Measurements from ENCODE around the gene ANKRD17. TPM values are rescaled to one million over a fixed set of nuclear protein-coding genes. Genes with fewer than 3 reads are reported as not detected.
"Not testable (repeated sequence)": the region's sequence is repeated elsewhere in the genome, so short reads cannot be mapped to it uniquely, and the experiment has no call there.

Gene ANKRD17
- total RNA-seq, 1 experiment from 2014 or later: 32.2 TPM

- in situ Hi-C loops (cut with HindIII; ENCODE audit: low pct_unique_long_range_greater_than_20kb, low sequenced_read_pairs): no loop called here
- no peak for DNase-seq (ENCODE audit: low read depth, low spot score)
These were observed 6.6 kb downstream of the ANKRD17 start for GRCh38 chr4:73252001-73252400.

GRCh38 chr4:73251384-73251783, 7.2 kb downstream of the ANKRD17 start:
- no peak for DNase-seq (ENCODE audit: low read depth, low spot score)
- in situ Hi-C loops (cut with HindIII; ENCODE audit: low pct_unique_long_range_greater_than_20kb, low sequenced_read_pairs): no loop called here

- no peak for DNase-seq (ENCODE audit: low read depth, low spot score)
- in situ Hi-C loops (cut with HindIII; ENCODE audit: low pct_unique_long_range_greater_than_20kb, low sequenced_read_pairs): no loop called here
These were observed 8.0 kb downstream of the ANKRD17 start for GRCh38 chr4:73250642-73251041.

GRCh38 chr4:73248821-73249220, 9.8 kb downstream of the ANKRD17 start:
- no peak for DNase-seq (ENCODE audit: low read depth, low spot score)
- in situ Hi-C loops (cut with HindIII; ENCODE audit: low pct_unique_long_range_greater_than_20kb, low sequenced_read_pairs): no loop called here

DNA sequence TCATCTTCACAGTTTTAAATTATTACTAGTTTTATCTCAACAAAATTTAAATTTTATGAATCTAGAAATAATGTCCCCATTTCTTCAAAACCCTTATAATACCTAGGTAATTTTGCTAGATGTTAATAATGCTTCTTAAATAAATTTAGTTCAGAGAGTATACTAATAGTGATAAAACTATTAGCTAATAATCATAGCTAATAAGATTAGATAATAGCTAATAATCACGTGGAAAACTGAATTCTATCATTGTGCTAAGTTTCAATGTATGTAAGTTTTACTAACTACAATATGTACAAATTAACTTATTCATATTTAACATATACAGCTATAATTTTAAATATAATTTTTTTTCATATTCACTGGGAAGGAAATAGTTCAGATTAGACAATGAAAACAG, 10.2 kb downstream of the ANKRD17 start:
- in situ Hi-C loops (cut with HindIII; ENCODE audit: low pct_unique_long_range_greater_than_20kb, low sequenced_read_pairs): no loop called here
- no peak for DNase-seq (ENCODE audit: low read depth, low spot score)

GRCh38 chr4:73247100-73247499, 11.5 kb downstream of the ANKRD17 start:
- in situ Hi-C loops (cut with HindIII; ENCODE audit: low pct_unique_long_range_greater_than_20kb, low sequenced_read_pairs): no loop called here
- DNase-seq (ENCODE audit: low read depth, low spot score): no peak

DNA sequence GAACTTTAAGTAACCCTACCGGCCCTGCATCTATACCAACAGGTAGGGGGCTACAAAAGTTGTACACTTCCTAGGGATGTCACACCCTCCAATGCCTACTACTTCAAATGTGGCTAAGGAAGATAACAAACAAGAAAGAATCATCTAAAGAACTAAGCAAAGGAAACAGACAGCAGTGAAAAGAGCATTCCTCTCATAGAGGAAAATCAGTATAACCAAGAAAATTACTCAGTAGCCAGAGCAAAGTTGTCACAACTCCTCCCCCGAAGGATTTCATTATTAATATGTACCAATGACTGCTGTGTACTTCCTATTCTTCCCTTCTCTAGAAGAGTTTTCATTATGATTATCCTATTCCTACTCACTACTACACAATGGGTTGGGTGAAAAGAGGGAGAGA, 12.6 kb downstream of the ANKRD17 start:
- in situ Hi-C loops (cut with HindIII; ENCODE audit: low pct_unique_long_range_greater_than_20kb, low sequenced_read_pairs): no loop called here
- DNase-seq (ENCODE audit: low read depth, low spot score): no peak

- in situ Hi-C loops (cut with HindIII; ENCODE audit: low pct_unique_long_range_greater_than_20kb, low sequenced_read_pairs): no loop called here
- DNase-seq (ENCODE audit: low read depth, low spot score): no peak
These were observed 13.5 kb downstream of the ANKRD17 start for GRCh38 chr4:73244945-73245601.

- in situ Hi-C loops (cut with HindIII; ENCODE audit: low pct_unique_long_range_greater_than_20kb, low sequenced_read_pairs): no loop called here
- DNase-seq (ENCODE audit: low read depth, low spot score): no peak
These were observed 21.6 kb downstream of the ANKRD17 start for GRCh38 chr4:73237044-73237443.

GRCh38 chr4:73236151-73236550, 22.4 kb downstream of the ANKRD17 start:
- no peak for DNase-seq (ENCODE audit: low read depth, low spot score)
- in situ Hi-C loops (cut with HindIII; ENCODE audit: low pct_unique_long_range_greater_than_20kb, low sequenced_read_pairs): no loop called here

DNA sequence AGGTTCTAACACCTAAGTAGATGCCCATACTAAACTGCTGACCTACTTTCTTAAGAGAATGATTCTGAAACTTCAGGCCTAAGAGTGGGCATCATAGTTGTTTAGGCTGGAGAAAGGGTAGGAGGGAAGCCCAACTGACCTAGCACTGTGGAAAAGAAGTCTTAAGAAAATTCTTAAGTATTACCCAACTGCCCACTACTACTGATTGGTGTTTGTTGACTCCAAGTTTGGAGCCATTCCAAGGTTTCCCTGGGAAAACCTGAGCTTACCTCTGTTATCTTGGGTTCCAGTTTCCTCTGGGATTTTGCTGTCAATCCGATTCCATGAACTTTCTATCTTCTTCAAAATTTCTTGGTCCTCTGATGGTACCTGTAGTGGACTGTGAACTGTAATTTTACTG, 23.9 kb downstream of the ANKRD17 start:
- in situ Hi-C loops (cut with HindIII; ENCODE audit: low pct_unique_long_range_greater_than_20kb, low sequenced_read_pairs): no loop called here
- DNase-seq (ENCODE audit: low read depth, low spot score): no peak

DNA sequence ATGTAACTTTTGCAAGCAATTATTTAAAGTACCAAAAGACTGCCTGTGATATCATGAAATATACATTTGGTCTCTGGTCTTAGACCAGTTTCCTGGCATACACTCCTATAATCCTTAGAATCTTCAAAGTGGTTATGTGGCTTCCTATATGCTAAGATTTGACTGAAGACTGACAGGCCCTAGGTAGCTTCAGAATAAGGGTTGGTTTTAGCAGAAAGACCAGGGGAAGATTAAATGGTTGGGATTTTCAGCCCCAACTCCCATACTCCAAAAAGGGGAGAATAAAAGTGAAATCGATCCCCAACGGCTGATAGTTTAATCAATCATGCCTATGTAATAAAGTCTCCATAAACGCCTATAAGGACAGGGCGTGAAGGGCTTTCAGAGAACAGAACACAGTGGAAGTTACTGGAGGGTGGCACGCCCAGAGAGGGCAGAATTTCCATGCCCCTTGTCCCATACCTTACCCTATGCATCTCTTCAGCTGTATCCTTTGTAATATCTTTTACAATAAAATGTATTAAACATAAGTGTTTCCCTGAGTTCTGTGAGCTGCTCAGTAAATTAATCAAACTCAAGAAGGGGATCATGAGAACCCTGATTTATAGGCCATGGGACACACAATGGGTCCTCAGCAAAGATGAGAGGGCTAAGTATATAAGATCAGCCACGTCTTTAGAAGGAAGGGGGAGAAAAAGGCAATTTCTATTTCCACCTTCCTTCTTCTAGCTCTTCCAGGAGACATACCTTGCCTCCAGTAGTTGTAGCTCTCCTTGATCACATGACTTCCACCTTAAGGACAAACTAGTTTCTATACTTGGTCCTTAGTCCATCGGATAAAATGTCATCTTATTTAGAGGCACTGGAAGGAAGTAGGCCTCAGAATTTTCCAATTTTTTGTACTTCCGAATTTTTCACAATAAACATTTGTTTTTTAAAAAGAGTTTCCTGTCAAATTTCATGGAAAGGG, 26.8 kb downstream of the ANKRD17 start:
- DNase-seq (ENCODE audit: low read depth, low spot score): no peak
- in situ Hi-C loops (cut with HindIII; ENCODE audit: low pct_unique_long_range_greater_than_20kb, low sequenced_read_pairs): no loop called here

DNA sequence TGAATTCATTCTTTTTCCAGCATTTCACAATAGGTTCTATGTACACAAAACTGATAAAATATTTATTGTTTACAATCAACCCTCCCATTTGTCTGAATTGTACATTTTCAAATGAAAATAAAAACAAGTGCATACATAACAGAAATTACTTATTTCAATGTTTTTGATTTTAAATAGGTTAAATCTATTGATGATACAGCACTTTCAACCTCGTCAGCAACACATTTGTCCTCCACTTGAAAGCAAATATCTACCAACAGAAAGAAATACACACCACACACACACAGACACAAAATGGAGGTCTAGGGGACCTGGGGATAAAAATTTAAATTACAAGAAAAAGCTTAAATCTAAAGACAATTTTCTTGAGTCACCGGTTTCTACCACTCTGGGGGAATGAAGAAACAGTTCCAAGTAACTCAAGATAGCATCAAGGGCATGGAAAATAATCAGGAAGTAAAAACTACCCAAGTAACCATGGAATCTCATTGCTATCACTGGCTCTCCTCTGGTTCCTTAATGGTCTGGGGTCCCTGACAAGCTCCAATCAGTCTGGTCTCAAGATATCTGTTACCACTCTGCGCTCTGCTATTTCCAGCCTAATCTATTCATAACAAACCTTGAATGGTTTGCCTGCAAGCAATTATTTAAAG, 27.6 kb downstream of the ANKRD17 start:
- DNase-seq (ENCODE audit: low read depth, low spot score): no peak
- in situ Hi-C loops (cut with HindIII; ENCODE audit: low pct_unique_long_range_greater_than_20kb, low sequenced_read_pairs): no loop called here

- in situ Hi-C loops (cut with HindIII; ENCODE audit: low pct_unique_long_range_greater_than_20kb, low sequenced_read_pairs); DNase-seq (ENCODE audit: low read depth, low spot score): not testable (repeated sequence)
These were observed 29.8 kb downstream of the ANKRD17 start for GRCh38 chr4:73228800-73229199.

DNA sequence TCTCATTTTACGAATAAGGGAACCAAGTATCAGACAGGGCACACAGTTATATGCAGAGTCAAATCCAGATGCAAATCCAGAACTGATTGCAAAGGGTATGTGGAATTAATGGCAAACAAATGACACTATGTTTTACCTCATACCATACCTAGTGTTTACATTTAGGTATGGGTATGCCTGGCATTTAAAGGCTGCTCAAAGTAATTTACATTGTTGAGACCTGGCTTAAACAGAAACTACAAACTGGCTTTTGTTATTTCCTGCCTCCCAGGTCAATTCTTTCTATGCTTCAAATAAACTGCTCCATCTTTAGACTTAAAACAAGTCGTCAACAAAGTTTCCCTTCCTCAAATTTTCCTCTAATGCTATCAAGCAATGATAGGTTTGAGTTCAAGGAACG, 33.7 kb downstream of the ANKRD17 start:
- in situ Hi-C loops (cut with HindIII; ENCODE audit: low pct_unique_long_range_greater_than_20kb, low sequenced_read_pairs): no loop called here
- DNase-seq (ENCODE audit: low read depth, low spot score): no peak

GRCh38 chr4:73223258-73223650, 35.3 kb downstream of the ANKRD17 start:
- in situ Hi-C loops (cut with HindIII; ENCODE audit: low pct_unique_long_range_greater_than_20kb, low sequenced_read_pairs): no loop called here
- no peak for DNase-seq (ENCODE audit: low read depth, low spot score)

- peak; percentile 91 for DNase-seq (ENCODE audit: low read depth, low spot score)
- in situ Hi-C loops (cut with HindIII; ENCODE audit: low pct_unique_long_range_greater_than_20kb, low sequenced_read_pairs): no loop called here
These were observed 35.9 kb downstream of the ANKRD17 start for GRCh38 chr4:73222466-73223257.

- no peak for DNase-seq (ENCODE audit: low read depth, low spot score)
- in situ Hi-C loops (cut with HindIII; ENCODE audit: low pct_unique_long_range_greater_than_20kb, low sequenced_read_pairs): no loop called here
These were observed 36.9 kb downstream of the ANKRD17 start for GRCh38 chr4:73221734-73222133.

All from SK-MEL-5 (cell line).